Measurements from ENCODE around the gene PHKA1.

DNA sequence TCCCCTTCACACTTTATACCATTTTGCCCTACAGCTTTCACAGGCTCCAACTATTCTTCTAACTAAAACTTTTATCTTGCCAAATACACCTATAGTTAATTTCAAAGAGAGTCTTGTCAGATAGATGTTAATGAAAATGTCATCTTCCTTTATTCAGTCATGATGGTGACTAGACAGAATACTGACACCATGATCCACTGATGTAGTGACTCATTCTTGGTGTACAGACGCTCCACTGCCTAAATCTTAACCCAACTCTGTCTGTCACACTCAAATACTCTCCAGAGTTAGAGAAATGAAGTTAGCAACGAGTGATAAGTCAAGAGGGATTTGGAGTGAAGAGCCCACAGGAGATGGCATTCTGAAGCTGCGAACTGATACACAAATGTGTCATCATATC, 109.4 kb downstream of the PHKA1 start:
- TF ChIP-seq TAF1 (IDR thresholded peaks at IDR 0.05; ENCODE audit: low read depth) (no peak), CREB1 (IDR thresholded peaks at IDR 0.05; ENCODE audit: low read depth) (no peak), YY1 (IDR thresholded peaks at IDR 0.05; ENCODE audit: low read depth) (no peak), CEBPB (IDR thresholded peaks at IDR 0.05) (no peak), TCF12 (IDR thresholded peaks at IDR 0.05; ENCODE audit: low read depth) (no peak), RAD21 (IDR thresholded peaks at IDR 0.05; ENCODE audit: low read depth) (no peak), EP300 (IDR thresholded peaks at IDR 0.05; ENCODE audit: borderline replicate concordance) (no peak), FOXM1 (IDR thresholded peaks at IDR 0.05; ENCODE audit: borderline replicate concordance, low read depth) (no peak)
- TF ChIP-seq, protein P1, sequence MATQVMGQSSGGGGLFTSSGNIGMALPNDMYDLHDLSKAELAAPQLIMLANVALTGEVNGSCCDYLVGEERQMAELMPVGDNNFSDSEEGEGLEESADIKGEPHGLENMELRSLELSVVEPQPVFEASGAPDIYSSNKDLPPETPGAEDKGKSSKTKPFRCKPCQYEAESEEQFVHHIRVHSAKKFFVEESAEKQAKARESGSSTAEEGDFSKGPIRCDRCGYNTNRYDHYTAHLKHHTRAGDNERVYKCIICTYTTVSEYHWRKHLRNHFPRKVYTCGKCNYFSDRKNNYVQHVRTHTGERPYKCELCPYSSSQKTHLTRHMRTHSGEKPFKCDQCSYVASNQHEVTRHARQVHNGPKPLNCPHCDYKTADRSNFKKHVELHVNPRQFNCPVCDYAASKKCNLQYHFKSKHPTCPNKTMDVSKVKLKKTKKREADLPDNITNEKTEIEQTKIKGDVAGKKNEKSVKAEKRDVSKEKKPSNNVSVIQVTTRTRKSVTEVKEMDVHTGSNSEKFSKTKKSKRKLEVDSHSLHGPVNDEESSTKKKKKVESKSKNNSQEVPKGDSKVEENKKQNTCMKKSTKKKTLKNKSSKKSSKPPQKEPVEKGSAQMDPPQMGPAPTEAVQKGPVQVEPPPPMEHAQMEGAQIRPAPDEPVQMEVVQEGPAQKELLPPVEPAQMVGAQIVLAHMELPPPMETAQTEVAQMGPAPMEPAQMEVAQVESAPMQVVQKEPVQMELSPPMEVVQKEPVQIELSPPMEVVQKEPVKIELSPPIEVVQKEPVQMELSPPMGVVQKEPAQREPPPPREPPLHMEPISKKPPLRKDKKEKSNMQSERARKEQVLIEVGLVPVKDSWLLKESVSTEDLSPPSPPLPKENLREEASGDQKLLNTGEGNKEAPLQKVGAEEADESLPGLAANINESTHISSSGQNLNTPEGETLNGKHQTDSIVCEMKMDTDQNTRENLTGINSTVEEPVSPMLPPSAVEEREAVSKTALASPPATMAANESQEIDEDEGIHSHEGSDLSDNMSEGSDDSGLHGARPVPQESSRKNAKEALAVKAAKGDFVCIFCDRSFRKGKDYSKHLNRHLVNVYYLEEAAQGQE (IDR thresholded peaks at IDR 0.05; ENCODE audit: low read depth): no peak

Data from Ishikawa (cell line).